Memory B cell (primary cell): Measurements from ENCODE around the gene RANBP17.
"Not testable (repeated sequence)": the region's sequence is repeated elsewhere in the genome, so short reads cannot be mapped to it uniquely, and the experiment has no call there.

Experiments used
- ATAC-seq: fragments of 150-1000 bp; cut with Tn5 transposase; 2 replicates; pipeline ENCODE4 v1.10.0; 2021; ENCODE audit warnings: low read depth, mild to moderate bottlenecking, moderate library complexity
- DNase-seq, 2 donors: peaks; one replicate each; pipeline ENCODE4 v3.0.0; 2022; ENCODE audit warnings: low spot score in 2 of 2
- H3K27ac Mint-ChIP-seq: one replicate; pipeline ENCODE4 v1.8.0; 2022; ENCODE audit warnings: mild to moderate bottlenecking, moderate library complexity, mixed read lengths
- H3K27me3 Mint-ChIP-seq: one replicate; pipeline ENCODE4 v1.8.0; 2022; ENCODE audit warnings: mixed read lengths
- H3K36me3 Mint-ChIP-seq: one replicate; pipeline ENCODE4 v1.8.0; 2022; ENCODE audit warnings: mild to moderate bottlenecking, mixed read lengths
- H3K4me1 Mint-ChIP-seq: one replicate; pipeline ENCODE4 v1.8.0; 2022; ENCODE audit warnings: mixed read lengths
- H3K4me3 Mint-ChIP-seq: one replicate; pipeline ENCODE4 v1.8.0; 2022; ENCODE audit warnings: mild to moderate bottlenecking, moderate library complexity, mixed read lengths
- H3K9me3 Mint-ChIP-seq: one replicate; pipeline ENCODE4 v1.8.0; 2022; ENCODE audit warnings: mixed read lengths

The RANBP17 gene

GRCh38 chr5:171029401-171029800, 167.6 kb downstream of the RANBP17 start:
- Mint-ChIP-seq H3K36me3 (no peaks in the 10 kb centered on the region), H3K4me3 (no peak overlapping the region), H3K4me1 (no peaks in the 10 kb centered on the region), H3K9me3 (peaks cover 3% of the 10 kb centered on the region), H3K27me3 (no peaks in the 10 kb centered on the region), H3K27ac (no peak overlapping the region)
- no peak for DNase-seq
- ATAC-seq = no peak

GRCh38 chr5:171031977-171032376, 170.2 kb downstream of the RANBP17 start:
- H3K36me3 Mint-ChIP-seq = no peaks in the 10 kb centered on the region
- H3K9me3 Mint-ChIP-seq = peaks cover 2% of the 10 kb centered on the region

GRCh38 chr5:171032435-171032973, 170.7 kb downstream of the RANBP17 start:
- Mint-ChIP-seq H3K9me3 (peaks cover 2% of the 10 kb centered on the region), H3K27ac (no peak overlapping the region), H3K27me3 (no peaks in the 10 kb centered on the region), H3K4me3 (no peak overlapping the region), H3K4me1 (no peaks in the 10 kb centered on the region), H3K36me3 (no peaks in the 10 kb centered on the region)
- ATAC-seq = no peak
- DNase-seq = no peak

More at GRCh38 chr5:171031977-171032376, 170.2 kb downstream of the RANBP17 start:
- Mint-ChIP-seq H3K27me3 (no peaks in the 10 kb centered on the region), H3K4me3 (no peak overlapping the region), H3K27ac (no peak overlapping the region), H3K4me1 (no peaks in the 10 kb centered on the region)
- DNase-seq (no peak), ATAC-seq (no peak)

GRCh38 chr5:171041893-171042292, 180.1 kb downstream of the RANBP17 start:
- not testable (repeated sequence) for ATAC-seq, H3K27me3 Mint-ChIP-seq, H3K4me3 Mint-ChIP-seq, H3K4me1 Mint-ChIP-seq, H3K9me3 Mint-ChIP-seq, DNase-seq, H3K36me3 Mint-ChIP-seq, H3K27ac Mint-ChIP-seq

- peaks cover 5% of the 10 kb centered on the region for H3K9me3 Mint-ChIP-seq
- no peak overlapping the region for H3K27ac Mint-ChIP-seq
- DNase-seq (no peak), ATAC-seq (no peak)
- H3K4me1 Mint-ChIP-seq = no peaks in the 10 kb centered on the region
- H3K4me3 Mint-ChIP-seq = no peak overlapping the region
- H3K36me3 Mint-ChIP-seq = no peaks in the 10 kb centered on the region
- no peaks in the 10 kb centered on the region for H3K27me3 Mint-ChIP-seq
These were observed 189.1 kb downstream of the RANBP17 start for GRCh38 chr5:171050916-171051315.

DNA sequence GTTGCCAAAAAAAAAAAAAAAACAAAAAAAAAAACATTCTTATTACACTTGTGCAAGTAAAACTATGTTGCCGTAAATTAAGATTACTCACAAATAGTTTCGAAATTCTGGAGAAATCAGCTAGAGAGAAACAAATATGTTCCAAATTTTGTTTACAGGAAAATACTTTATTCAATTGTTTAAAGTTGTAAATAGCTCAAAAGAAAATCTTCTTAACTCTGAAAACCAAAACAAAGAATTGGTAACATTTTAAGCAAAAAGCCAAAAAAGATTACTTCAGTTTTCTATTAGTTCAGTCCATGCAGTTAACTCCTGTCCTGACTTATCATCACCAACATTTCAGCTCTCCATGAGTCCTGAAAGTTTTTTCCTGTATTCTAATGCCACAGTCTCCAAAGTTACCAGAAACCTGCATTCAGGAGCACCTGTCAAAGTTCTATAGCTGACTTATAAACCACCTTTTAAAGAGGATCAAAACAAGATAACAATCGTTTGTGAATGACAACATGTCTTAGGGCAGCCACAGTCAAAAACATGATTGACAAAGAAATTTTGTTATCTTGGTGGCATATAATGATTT, 194.1 kb downstream of the RANBP17 start:
- no peaks in the 10 kb centered on the region for H3K27me3 Mint-ChIP-seq
- no peaks in the 10 kb centered on the region for H3K4me1 Mint-ChIP-seq
- H3K4me3 Mint-ChIP-seq = no peak overlapping the region
- H3K27ac Mint-ChIP-seq = no peak overlapping the region
- H3K9me3 Mint-ChIP-seq = peaks cover 6% of the 10 kb centered on the region
- no peaks in the 10 kb centered on the region for H3K36me3 Mint-ChIP-seq
- ATAC-seq (no peak), DNase-seq (no peak)

GRCh38 chr5:171067540-171068130, 205.8 kb downstream of the RANBP17 start:
- H3K27ac Mint-ChIP-seq = no peak overlapping the region
- H3K36me3 Mint-ChIP-seq = peaks cover 2% of the 10 kb centered on the region
- peaks cover 2% of the 10 kb centered on the region for H3K27me3 Mint-ChIP-seq
- ATAC-seq = no peak
- no peaks in the 10 kb centered on the region for H3K4me1 Mint-ChIP-seq
- DNase-seq = no peak
- H3K9me3 Mint-ChIP-seq = peaks cover 14% of the 10 kb centered on the region
- H3K4me3 Mint-ChIP-seq = no peak overlapping the region

DNA sequence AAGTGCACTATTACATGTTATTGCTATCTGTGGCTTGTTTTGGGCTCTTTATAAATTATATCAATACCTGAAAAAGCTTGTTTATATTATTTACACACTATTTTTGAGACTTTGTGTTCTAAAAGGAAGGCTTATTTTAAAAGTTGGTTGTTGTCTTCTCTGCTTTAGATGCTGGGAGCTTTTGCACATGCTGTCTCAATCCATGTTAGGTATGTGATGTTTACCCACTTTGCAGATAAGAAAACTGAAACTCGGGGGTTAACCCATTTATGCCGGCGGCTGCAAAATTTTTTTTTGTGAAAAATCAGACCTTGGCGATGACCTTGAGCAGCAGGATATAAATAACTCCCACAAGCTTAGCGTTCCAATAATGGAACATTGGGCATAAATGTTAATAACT, 212.9 kb downstream of the RANBP17 start:
- H3K4me1 Mint-ChIP-seq = no peaks in the 10 kb centered on the region
- H3K4me3 Mint-ChIP-seq = no peak overlapping the region
- no peaks in the 10 kb centered on the region for H3K36me3 Mint-ChIP-seq
- ATAC-seq (no peak), DNase-seq (no peak)
- peaks cover 2% of the 10 kb centered on the region for H3K27me3 Mint-ChIP-seq
- H3K9me3 Mint-ChIP-seq = peaks cover 5% of the 10 kb centered on the region
- no peak overlapping the region for H3K27ac Mint-ChIP-seq

DNA sequence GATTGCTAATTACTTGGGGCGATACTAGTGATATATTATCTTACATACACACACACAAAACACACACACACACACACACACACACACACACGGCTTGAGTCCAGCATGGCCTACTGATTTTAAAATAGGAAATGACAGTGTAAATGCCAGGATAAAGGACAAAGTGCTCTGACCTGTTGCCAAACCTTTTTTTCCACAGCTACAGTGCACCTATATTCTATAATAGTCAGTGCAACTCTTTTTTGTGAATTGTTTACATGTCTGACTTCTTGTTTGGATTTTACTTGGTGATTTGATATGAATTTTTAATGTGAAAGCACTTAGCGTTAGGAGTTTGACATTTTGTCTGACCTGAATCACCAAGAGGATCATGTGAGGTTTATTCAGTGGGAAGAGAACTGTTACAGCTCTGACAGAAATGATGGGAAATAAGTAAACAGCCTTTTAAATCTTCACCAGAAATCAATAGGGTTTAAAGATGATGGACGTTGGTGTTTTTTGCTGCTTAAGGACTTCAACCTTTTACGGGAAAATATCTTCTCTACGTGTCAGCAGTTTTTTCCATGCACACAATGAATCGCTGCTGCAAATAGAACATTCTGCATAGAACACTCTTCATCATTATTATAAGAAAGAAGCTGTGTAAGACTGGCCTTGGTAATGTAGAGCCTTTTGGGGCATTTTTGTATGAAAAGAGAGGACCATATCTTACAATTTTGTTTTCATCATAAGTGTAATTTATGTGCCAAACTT, 218.5 kb downstream of the RANBP17 start:
- ATAC-seq = no peak
- Mint-ChIP-seq H3K4me3 (no peak overlapping the region), H3K4me1 (no peaks in the 10 kb centered on the region), H3K36me3 (no peaks in the 10 kb centered on the region), H3K27me3 (no peaks in the 10 kb centered on the region), H3K9me3 (peaks cover 4% of the 10 kb centered on the region), H3K27ac (no peak overlapping the region)
- no peak for DNase-seq

- DNase-seq (no peak), ATAC-seq (no peak)
- peaks cover 4% of the 10 kb centered on the region for H3K9me3 Mint-ChIP-seq
- H3K4me3 Mint-ChIP-seq = no peak overlapping the region
- H3K27ac Mint-ChIP-seq = no peak overlapping the region
- no peaks in the 10 kb centered on the region for H3K27me3 Mint-ChIP-seq
- no peaks in the 10 kb centered on the region for H3K4me1 Mint-ChIP-seq
- H3K36me3 Mint-ChIP-seq = no peaks in the 10 kb centered on the region
These were observed 219.5 kb downstream of the RANBP17 start for GRCh38 chr5:171081319-171081718.

- no peaks in the 10 kb centered on the region for H3K36me3 Mint-ChIP-seq
- peaks cover 8% of the 10 kb centered on the region for H3K9me3 Mint-ChIP-seq
- H3K4me3 Mint-ChIP-seq = no peak overlapping the region
- ATAC-seq (no peak), DNase-seq (no peak)
- H3K27me3 Mint-ChIP-seq = no peaks in the 10 kb centered on the region
- no peaks in the 10 kb centered on the region for H3K4me1 Mint-ChIP-seq
- H3K27ac Mint-ChIP-seq = no peak overlapping the region
These were observed 230.4 kb downstream of the RANBP17 start for GRCh38 chr5:171092194-171092593.

GRCh38 chr5:171093598-171093997, 231.8 kb downstream of the RANBP17 start:
- Mint-ChIP-seq H3K9me3 (peaks cover 7% of the 10 kb centered on the region), H3K36me3 (no peaks in the 10 kb centered on the region), H3K4me3 (no peak overlapping the region), H3K4me1 (no peaks in the 10 kb centered on the region), H3K27me3 (no peaks in the 10 kb centered on the region), H3K27ac (no peak overlapping the region)
- ATAC-seq (no peak), DNase-seq (no peak)

DNA sequence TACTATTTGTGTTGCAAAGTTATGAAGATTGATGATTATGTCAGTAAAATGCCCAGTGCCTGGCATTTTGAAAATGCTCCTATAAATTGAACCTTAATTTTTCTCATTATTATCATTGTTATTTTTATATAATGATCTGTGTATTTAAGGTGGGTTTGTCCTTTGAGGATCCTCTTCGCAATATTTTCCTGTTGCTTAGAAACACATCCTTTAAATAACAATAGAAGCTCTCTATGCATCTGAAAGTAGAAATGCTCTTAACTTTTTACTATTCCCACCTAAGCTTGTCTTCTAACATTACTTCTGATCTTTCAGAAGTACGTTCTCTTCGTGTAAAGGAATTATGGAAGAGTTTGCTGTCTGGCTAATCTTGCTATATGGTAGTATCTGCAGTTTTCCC, 232.5 kb downstream of the RANBP17 start:
- no peak for ATAC-seq
- no peak overlapping the region for H3K4me3 Mint-ChIP-seq
- no peak overlapping the region for H3K27ac Mint-ChIP-seq
- H3K9me3 Mint-ChIP-seq = peaks cover 10% of the 10 kb centered on the region
- no peaks in the 10 kb centered on the region for H3K36me3 Mint-ChIP-seq
- H3K4me1 Mint-ChIP-seq = no peaks in the 10 kb centered on the region
- H3K27me3 Mint-ChIP-seq = no peaks in the 10 kb centered on the region
- DNase-seq = no peak

- H3K27me3 Mint-ChIP-seq = no peaks in the 10 kb centered on the region
- H3K27ac Mint-ChIP-seq = no peak overlapping the region
- no peaks in the 10 kb centered on the region for H3K36me3 Mint-ChIP-seq
- ATAC-seq (no peak), DNase-seq (no peak)
- H3K4me1 Mint-ChIP-seq = no peaks in the 10 kb centered on the region
- peaks cover 7% of the 10 kb centered on the region for H3K9me3 Mint-ChIP-seq
- no peak overlapping the region for H3K4me3 Mint-ChIP-seq
These were observed 241.2 kb downstream of the RANBP17 start for GRCh38 chr5:171102877-171103610.
